ENCODE data around the gene PRCP.

DNA sequence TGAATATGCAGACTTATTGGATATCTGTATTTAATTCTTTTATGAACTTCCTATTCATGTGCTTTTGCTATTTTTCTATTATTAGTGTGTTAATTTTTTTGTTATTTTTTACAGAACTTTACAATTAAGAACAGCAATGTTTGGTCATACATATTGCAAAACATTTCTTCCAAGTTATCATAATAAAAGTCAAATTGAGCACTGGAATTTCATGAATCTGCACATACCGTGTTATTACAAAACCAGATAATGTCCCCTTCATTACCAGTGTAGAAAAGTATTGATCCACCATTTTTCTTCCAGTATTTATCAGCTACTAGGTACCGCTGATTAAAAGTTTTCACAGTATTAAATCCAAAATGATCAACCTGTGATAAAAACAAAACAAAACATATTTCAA lies 40.5 kb downstream of the PRCP start:
- TF ChIP-seq YY1 (IDR thresholded peaks at IDR 0.05; ENCODE audit: insufficient read depth, insufficient read length) (no peak), ZNF274 (IDR thresholded peaks at IDR 0.05; ENCODE audit: low read depth, low read length) (no peak), SUZ12 (IDR thresholded peaks at IDR 0.05; ENCODE audit: extremely low read depth, insufficient read depth, insufficient read length) (no peak)

Measured in NT2/D1 (cell line).